ENCODE results near the gene SHROOM3.

SHROOM3 gene

DNA sequence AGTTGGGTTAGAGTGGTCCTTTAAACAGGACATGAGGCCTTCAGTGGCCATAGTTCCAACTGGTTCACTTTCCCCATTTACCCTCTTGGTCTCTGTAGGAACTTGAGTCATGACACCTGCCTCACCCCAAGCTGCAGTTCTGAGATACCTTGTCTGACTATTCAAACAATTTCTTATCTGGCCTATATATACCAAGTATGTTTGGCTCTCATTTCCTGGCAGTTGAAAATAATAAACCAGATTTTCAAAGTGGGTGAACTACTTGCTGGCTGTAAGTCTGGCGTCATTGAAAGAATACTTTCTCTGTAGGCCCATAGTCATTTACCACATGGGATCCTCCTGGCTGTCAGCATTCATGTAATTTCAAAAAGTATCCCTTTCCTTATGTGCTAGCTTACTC lies 228.8 kb downstream of the SHROOM3 start:
- no peak for DNase-seq (ENCODE audit: low spot score)

DNA sequence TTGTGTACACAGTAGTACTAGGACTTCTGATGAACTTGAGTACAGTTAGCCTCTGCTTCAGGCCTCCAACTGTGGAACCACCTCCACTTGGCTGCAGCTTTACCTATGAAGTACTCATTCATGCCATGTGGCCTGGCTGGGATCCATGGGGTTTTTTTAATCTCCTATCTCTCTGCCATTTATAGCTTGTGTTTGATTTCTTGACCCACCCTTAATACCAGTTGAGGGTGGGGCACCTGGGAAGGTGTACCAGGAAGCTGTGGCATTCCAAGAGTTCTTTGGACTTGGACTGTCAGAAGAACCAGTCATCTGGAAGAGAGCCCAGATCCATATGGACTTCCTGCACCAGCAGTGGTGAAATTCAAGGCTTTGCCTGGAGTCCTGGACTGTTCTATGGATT lies 230.1 kb downstream of the SHROOM3 start:
- no peak for DNase-seq (ENCODE audit: low spot score)

DNA sequence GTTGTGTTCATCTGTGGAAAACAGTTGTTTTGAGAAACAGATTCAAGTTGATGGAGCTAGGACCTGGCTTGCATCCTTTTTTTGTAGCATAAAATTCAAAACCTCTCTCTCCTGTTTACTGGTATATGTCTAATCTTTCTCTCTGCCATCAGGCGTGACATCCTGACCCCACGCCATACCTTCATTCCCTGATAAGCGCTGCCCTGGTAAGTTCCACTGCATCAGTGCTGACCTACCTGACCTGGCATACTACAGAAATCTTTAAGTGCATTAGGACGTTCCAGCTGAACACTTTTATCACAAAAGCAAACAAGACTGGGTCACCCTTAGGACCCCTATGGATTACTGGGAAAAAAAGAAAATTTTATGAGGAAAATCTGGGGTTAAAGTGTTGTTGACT lies 230.7 kb downstream of the SHROOM3 start:
- DNase-seq (ENCODE audit: low spot score): no peak

DNA sequence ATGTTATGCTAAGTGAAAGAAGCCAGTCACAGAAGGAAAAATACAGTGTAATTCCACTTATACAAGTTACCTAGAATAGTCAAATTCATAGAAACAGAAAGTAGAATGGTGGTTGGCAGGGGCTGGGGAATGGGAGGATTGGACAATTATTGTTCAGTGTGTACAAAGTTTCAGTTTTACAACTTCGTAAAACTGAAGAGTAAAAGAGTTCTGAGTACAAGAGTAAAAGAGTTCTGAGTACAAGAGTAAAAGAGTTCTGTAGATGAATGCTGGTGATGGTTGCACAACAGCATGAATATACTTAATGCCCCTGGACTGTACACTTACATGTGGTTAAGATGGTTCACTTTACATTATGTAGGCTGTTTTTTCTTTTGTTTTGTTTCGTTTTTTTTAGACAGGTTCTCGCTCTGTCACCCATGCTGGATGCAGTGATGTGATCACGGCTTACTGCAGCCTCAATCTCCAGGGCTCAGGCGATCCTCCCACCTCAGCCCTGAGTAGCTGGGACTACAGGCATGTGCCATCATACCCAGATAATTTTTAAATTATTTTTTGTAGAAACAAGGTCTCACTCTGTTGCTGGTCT lies 232.0 kb downstream of the SHROOM3 start:
- no peak for DNase-seq (ENCODE audit: low spot score)

DNA sequence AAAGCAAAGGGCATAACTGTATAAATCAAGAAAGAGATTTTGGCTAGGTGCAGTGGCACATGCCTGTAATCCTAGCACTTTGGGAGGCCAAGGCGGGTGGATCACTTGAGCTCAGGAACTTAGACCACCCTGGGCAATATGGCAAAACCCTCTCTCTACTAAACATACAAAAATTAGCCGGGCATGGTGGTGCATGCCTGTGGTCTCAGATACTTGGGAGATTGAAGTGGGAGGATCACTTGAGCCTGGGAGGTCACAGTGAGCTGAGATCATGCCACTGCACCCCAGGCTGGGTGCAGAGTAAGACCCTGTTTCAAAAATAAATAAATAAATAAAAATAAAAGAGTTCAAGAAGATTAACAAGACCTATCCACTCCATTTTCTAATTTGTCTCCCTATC lies 235.6 kb downstream of the SHROOM3 start:
- no peak for DNase-seq (ENCODE audit: low spot score)

DNA sequence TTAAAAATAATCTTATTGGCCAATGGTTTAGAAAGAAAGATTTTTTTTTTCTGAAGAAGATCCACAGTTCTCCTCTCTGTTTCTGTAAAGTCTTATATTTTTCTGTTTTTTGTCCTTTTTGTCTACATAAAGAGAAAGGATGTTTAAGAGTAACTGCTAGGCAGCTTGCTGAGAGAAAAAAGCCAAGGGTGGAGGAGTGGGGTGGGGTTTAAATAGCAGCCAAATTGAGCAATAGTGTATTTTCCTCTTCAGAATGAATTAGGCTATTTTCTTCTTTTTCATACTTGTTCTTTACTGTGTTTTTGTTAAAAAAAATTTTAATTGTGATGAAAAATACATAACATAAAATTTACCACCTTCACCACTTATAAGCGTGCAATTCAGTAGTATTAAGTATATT lies 238.3 kb downstream of the SHROOM3 start:
- DNase-seq (ENCODE audit: low spot score): no peak

DNA sequence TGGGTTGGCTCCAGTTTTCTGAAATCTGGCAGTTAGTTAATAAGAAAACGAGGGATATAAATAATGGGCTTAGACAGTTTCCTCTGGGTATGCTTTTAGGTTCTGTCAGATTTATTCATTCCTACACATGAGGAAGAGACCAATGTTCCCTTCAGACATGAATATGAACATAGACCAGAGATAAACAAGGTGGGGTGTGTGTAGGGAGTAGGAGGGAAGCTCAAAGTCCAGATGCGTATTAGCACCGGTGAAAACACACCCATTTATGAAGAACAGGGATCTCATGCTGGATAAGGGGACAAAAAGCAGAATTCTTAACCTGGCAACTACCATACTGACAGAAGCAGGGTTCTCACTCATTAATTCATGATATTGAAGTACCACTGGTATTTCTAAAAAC lies 240.0 kb downstream of the SHROOM3 start:
- no peak for DNase-seq (ENCODE audit: low spot score)

DNA sequence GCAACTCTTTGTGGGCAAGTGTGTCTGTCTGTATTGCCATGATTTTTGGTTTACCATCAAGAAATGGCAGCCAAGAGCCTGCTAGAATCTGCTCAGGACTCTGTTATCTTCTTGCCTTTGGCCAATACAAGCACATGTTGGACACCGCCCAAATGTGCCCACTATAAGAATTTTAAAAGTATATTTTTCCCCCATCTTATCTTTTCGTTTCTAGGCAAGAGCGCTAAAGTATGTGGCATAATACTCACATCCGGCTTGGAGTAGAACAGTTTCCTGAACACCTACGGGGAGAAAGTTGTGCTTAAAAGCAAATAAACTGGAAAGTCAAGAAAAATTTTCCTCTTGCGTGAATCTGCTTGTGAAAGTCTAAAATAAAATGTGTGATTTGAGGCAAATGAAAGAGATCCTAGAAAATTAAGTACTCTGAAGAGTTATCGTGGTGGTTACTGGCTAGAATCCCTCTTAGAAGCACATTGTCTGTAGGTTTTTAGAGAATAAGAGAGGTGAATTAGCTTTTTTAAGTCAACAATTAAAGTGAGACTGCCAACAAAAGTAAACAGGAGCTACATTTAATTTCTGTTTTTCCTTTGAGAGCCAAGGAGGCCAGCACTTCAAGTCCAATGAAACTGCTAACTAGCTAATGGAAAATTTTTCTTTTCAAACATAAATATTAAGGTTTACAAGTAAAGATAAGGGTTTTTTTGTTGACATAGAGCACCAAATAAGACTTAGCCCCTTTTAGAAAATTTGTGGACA lies 242.7 kb downstream of the SHROOM3 start:
- no peak for DNase-seq (ENCODE audit: low spot score)

DNA sequence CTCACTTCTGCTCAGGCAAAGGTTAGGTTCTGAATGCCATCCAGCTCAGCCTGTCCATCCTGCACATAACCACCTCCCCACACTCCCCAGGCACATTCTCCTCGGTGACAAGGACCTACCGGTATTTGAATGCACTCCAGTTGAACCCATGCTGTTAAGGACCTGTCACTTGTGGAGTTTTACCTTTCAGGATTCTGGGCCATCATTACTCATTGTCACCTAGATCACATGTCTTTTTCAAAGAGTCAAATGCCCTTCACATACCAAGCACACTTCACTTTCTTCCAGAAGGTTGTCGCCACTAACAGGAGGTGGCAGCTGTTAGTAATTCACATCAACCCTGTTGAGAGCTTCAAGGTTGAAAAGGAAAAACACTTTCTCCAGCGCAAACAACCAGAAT lies 244.7 kb downstream of the SHROOM3 start:
- no peak for DNase-seq (ENCODE audit: low spot score)

DNA sequence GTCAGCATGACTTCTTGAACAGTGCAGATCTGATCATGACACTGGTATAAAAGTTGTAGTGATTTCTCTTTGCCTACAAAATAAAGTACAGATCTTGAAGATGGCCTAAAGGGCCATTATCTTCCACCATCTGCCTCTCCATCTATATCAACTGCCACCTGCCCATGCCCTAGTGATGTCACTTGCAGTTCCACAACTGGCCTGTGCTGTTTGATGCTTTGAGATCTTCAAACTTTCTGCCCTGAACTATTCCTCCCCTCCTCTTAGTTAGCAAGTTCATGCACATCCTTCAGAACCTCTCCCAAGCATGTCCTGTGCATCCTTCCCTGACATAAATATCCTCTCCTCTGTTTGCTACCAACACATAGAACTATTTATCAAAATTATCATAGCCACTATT lies 245.9 kb downstream of the SHROOM3 start:
- no peak for DNase-seq (ENCODE audit: low spot score)

DNA sequence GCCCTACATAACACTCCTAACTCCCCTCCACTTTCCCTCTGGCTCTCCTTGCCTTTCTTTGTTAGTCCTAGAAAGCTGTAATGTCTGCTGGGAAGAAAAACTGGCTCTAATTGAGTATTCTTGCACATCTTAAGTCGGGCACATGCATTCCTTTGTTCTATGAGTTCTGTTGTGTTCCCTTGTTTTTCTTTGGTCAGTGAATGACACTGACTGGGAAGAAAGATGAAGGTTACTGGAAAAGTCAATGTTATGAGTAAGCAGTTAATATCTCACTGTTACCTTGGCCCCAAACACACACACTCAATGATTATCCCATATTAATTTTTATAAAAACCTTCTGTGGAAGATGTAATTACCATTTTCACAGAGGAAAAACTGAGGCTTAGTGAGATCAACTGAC lies 247.0 kb downstream of the SHROOM3 start:
- DNase-seq (ENCODE audit: low spot score): no peak

DNA sequence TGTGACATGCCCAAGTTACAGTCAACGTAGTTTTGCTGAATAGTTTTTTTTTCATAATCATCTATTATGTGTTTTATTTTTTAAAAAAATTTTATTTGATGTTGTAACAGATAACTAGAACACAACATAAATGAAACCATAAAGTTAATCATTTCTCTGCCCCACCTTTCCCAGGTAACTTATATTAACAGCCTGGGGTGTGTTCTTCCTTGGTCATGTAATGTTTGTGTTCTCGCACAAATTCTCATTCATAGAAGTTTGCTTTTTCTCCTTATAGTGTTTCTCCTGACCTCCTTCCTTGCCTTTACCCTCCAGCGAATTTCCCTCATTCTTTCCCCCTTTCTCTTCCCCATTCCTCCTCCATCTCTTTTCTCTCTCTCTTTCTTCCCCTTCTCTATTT lies 248.1 kb downstream of the SHROOM3 start:
- no peak for DNase-seq (ENCODE audit: low spot score)

DNA sequence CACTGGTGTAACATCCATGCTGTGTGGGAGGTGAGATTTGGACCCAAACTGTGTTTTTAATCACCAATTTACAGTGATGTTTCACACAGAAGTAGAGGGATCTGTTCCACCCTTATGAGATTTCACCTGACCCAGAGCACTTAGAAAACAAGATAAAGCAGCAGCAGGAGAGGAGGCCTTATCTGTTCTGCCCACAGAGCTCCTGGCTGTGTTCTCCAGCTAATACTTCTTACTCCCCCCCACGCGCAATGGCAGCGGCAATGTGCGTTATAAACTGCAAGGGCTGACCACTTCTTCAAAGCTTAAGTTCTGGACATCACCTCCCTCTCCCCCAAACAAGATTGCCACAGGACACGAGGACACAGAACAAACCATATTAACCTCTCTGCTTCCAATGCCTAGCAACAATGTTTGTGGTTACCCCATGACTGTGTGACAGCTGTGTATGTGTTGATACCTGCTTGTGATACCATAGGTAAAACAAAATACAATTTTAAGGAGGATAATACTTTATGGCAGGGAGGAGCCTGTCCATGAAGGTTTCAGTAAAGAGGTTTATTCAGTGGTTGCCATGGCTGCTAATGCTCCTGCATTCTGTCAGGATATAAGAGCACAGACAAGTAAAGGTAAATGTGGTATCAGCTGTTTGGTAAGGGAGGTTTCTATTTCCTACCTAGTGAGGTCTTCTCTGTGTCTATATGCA lies 252.9 kb downstream of the SHROOM3 start:
- DNase-seq (ENCODE audit: low spot score): no peak

DNA sequence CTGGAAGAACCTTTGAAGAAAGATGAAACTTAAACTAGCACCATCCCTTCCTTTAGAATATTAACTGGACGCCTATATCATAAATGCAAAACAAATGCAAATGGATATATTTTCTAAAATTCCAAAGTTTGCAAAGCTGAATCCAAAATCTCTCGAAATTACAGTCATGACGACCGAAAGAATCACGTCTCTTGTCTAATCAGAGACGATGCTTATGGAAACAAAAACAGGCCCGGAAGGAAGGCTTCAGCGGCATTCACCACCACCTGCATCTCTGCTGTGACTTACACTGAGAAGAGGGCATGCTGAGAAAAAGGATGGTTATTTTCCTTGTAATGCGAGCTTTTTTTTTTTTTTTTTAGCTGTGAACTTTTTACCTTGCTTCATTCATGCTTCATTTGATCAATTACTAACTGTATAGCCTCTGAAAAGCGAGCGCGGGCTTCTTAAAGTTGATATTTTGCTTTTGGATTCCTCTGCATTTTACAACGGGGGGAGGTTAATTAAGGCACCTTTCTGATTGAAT lies 253.7 kb downstream of the SHROOM3 start:
- DNase-seq (ENCODE audit: low spot score): no peak

DNA sequence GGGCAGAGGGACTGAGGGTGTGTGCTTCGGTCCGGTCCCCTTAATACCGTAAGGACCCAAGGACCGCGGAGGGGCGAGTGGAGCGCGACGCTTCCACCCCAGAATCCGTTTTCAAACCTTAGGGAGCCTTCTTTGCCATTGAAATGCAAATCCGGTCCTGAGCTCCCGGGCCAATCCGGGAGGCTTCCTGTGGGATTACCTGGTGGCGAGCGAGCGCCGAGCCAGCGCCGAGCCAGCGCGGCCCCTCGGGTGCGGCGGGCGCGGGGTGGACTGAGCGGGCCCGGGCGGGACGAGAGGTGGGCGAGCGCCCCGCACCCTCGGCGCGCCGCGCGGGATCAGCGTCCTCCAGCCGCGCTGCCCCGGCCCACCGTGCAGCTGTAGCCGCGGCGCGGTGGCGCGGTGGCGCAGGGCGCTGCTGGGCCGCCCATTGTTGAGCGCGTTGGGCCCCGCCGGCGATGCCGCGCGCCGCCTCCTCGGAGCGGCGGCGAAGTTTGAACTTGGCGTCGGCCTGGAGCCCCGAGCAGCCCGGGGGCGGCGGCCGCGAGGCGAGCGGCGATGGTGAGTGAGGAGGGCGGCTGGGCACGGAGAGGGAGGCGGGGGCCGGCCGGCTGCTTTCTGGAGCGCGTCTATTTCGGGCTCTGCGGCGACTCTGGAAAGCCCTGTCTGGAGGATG lies 254.3 kb downstream of the SHROOM3 start:
- no peak for DNase-seq (ENCODE audit: low spot score)

DNA sequence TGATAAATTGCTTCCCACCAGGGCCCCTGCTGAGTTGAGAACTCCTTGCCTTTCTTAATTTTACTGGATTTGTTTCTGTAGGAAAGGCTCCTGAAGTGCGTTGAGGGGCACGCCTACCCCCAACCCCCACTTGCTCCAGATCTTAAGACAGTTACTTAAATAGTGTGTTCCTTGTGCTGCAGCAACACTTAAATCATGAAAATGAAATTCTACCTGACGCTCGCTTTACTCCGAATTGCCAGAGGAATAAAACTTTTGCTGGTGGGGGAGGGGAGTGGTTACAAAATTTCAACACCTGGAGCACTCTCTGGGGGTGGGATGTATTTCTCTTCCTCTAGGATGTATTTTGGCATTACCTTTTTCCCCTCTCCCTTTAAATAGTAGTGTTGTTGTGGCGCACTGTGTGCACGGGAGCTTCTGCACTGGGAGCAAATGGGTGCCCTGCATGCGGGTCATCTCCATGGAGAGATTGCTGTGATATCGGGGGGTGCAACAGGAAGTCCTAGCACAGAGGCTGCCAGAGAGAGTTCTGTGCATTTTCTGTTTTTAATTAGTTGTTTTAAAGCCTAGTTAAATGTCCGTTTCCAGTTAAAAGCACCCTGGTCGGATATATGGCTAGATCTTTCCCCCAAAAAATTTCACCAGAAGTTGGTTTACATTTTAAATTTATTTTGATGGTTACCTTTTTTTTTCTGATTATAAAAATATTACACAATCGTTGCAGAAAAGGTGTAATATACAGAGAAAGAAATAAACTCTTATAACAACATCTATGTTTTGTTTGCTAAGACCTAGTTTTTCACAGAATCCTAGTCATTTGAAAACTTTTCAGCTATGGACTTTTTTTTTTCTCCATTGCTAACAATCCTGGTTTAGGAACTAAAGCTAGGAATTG lies 255.2 kb downstream of the SHROOM3 start:
- no peak for DNase-seq (ENCODE audit: low spot score)

DNA sequence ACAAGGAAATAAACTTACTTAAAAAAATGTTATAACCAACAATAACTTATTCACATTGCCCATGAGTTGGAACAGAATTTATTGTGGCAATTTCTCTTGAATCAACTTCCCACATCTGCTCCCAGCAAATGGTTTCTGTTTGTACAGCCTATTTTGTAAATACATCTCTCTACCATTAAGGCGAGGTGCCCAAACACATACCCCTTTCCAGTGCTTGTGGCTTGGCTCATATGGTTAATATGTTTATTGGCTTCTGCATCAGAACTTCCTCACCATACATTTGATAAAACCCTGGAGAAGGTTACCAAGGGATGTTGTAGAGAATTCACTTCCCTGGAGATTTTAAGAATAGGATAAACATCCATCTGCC lies 255.9 kb downstream of the SHROOM3 start:
- no peak for DNase-seq (ENCODE audit: low spot score)

DNA sequence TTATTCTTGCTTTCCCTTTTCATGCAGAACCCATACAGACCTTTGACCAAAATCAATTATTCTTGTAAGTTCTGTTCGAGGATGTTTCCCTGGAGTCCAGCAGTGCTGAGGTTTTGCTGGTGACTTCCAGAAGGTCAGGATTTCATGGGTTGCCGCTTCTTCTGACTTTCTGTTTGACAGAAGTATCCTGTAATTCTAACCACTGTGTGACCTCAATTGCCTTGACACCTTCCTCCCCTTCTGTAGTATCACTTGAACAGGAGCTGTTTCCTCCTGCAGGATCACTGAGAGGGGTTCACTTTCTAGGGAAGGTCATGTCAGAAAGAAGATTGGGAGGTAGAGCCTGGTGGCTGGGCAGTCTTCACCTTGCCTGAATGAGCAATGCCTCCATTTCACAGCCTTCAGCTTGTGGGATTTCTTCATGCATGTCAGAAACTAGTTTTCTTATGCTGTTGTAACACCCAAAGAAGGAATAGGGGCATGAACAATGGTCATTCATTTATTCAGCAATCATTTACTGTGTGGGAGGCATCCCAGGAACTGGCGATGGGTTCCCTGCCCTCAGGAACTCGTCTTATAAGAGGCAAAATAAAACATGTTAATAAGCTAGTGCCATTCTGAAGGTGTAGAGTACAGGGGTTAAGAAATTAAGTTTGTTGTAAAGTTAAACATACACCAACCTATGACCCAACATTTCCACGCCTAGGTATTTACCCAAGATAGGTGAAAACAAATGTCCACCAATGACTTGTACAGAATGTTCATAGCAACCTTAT lies 257.0 kb downstream of the SHROOM3 start:
- no peak for DNase-seq (ENCODE audit: low spot score)

DNA sequence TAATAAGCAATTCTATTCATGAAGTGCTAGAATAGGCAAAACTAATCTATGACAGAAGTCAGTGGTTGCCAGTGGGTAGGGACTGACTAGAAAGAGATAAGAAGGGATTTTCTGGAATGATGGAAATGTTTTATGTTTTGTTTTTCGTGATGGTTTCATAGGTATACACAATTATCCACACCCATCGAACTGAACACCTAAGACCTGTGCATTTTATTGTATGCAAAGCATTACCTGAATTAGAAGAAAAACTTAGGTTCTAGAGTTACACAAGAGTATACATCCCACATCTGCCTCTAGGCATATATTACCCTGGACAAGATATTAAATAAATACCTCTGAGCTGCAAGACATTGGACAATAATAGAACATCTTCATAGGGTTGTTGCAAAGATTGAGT lies 257.7 kb downstream of the SHROOM3 start:
- no peak for DNase-seq (ENCODE audit: low spot score)

DNA sequence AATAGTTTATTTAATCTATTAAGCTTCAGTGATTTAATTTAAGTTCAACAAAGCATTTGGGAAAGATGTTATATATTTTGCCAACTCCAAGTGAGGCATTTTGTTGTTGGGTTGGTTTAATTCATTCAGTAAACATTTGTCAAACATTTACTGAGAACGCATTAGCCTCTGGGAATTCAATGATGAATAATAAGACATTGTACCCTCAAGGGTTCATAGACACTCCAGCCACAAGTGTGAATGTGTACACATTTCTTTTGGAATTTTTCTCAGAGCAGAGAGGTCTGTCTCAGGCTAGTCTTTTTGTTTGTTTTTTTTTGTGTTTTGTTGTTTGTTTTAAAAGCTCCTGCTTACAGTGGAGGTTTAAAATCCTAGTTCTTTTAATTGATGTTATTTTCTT lies 259.0 kb downstream of the SHROOM3 start:
- no peak for DNase-seq (ENCODE audit: low spot score)

DNA sequence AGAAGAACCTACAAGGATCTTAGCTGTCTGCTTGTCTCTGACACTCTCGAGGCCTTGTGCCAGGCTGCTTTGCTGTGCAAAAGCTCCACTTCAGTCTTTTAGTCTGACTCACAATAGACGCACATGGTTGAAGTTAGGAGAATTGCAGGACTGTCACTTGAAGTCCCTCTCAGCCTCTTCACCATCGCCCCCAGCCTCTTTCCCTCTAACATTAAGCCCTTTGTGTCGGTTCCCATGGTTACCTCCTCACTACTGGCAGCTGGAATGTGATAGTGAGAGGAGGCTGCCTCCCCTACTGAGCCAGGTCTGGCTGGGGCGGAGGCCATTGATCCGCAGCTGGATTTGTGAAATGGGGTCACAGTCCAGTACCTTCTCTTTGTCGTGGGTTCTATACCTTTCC lies 261.1 kb downstream of the SHROOM3 start:
- no peak for DNase-seq (ENCODE audit: low spot score)

Measured in putamen (tissue), 1 donor.